BLaER1 (cell line): ENCODE data around the gene PADI3.
A peak's percentile ranks its signal among the peaks of the same experiment; 100 is the strongest.

Source experiments
- H3K27ac ChIP-seq: shearing (Covaris generic); formaldehyde crosslinking; 2 replicates; pipeline ENCODE4 v1.8.1; 2022
- H3K27me3 ChIP-seq: shearing (Covaris generic); formaldehyde crosslinking; 2 replicates; pipeline ENCODE4 v1.8.1; 2022
- H3K36me3 ChIP-seq: shearing (Covaris generic); formaldehyde crosslinking; 2 replicates; pipeline ENCODE4 v1.8.1; 2022
- H3K4me1 ChIP-seq: shearing (Covaris generic); formaldehyde crosslinking; 2 replicates; pipeline ENCODE4 v1.8.1; 2022
- H3K4me2 ChIP-seq: shearing (Covaris generic); formaldehyde crosslinking; 2 replicates; pipeline ENCODE4 v1.8.1; 2022
- H3K4me3 ChIP-seq: shearing (Covaris generic); formaldehyde crosslinking; 2 replicates; pipeline ENCODE4 v1.8.1; 2022
- H3K9ac ChIP-seq: shearing (Covaris generic); formaldehyde crosslinking; 2 replicates; pipeline ENCODE4 v1.8.1; 2022
- H3K9me3 ChIP-seq: shearing (Covaris generic); formaldehyde crosslinking; 2 replicates; pipeline ENCODE4 v1.8.1; 2022
- H4K20me1 ChIP-seq: shearing (Covaris generic); formaldehyde crosslinking; 2 replicates; pipeline ENCODE4 v1.8.1; 2022
- Cebpa-rat ChIP-seq: shearing (Covaris generic); IDR thresholded peaks from 2 replicates; pipeline ENCODE4 v1.8.1; 2022

The PADI3 gene

DNA sequence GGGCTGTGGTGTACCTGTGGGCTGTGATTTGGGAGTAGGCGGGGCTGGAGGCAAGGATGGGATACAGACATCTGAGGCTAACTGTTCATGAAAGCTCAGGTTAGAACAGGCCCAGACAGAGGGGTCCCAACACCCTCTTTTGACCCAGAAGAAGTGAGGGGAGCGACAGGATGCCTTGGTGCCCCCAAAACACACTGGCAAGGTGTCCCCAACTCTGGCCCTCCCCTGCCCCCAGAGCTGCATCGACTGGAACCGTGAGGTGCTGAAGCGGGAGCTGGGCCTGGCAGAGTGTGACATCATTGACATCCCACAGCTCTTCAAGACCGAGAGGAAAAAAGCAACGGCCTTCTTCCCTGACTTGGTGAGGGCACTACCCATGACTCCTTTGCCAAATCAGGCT lies 31.5 kb downstream of the PADI3 start:
- no peak overlapping the region for H3K4me2 ChIP-seq
- no peaks in the 10 kb centered on the region for H4K20me1 ChIP-seq
- H3K9me3 ChIP-seq = no peaks in the 10 kb centered on the region
- H3K27me3 ChIP-seq = no peaks in the 10 kb centered on the region
- peaks cover 11% of the 10 kb centered on the region; the same call in 1 of the 2 replicates for H3K4me1 ChIP-seq
- no peak for TF ChIP-seq Cebpa-rat
- H3K4me3 ChIP-seq = no peak overlapping the region
- H3K9ac ChIP-seq = no peak overlapping the region
- H3K36me3 ChIP-seq = no peaks in the 10 kb centered on the region
- H3K27ac ChIP-seq = no peak overlapping the region

DNA sequence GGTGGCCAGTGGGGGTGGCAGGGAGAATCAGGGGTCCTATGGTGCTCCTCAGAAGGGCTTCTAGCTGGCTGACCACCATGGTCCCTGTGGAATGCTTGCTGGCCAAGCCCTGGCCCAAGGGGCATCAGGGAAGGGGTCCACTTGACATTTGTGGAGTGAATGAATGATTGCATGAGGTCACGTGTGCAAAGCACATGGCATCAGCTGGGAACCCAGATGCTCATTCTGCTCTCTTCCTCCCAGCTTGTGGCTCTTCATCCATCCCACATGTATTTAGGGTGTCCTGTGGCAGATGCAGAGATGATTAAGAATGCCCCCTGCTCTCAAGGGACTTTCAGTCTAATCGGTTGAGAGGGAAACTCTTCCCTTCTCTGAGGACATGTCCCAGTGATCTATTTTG lies 32.0 kb downstream of the PADI3 start:
- TF ChIP-seq Cebpa-rat = no peak
- Histone ChIP-seq H3K27me3 (no peaks in the 10 kb centered on the region), H3K4me2 (no peak overlapping the region), H3K36me3 (no peaks in the 10 kb centered on the region), H3K4me3 (no peak overlapping the region), H3K9ac (no peak overlapping the region), H4K20me1 (no peaks in the 10 kb centered on the region), H3K27ac (no peak overlapping the region), H3K9me3 (no peaks in the 10 kb centered on the region), H3K4me1 (peaks cover 11% of the 10 kb centered on the region; the same call in 1 of the 2 replicates)

DNA sequence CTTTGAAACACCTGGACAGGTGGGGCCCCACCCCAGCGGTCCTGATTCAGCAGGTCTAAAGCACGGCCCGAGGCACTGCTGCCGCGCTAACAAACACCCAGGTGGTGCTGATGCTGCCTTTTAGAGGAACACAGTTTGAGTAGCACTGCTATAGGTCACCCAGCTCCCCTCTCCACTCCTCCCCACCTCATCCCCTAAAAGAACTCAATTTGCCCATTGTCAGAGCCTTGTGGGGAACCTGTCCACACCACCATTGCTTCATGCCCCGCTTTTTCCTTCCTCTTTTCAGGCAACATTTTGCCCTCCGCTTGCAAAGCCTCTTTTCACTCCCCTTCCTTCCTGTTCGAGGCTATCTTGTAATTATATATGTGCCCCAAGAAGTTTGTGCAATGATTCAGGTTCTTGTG lies 32.9 kb downstream of the PADI3 start:
- Histone ChIP-seq H3K4me1 (peaks cover 11% of the 10 kb centered on the region; the same call in 1 of the 2 replicates), H3K27me3 (no peaks in the 10 kb centered on the region), H4K20me1 (no peaks in the 10 kb centered on the region), H3K4me2 (peak overlapping the region; percentile 49), H3K4me3 (no peak overlapping the region), H3K9ac (no peak overlapping the region), H3K36me3 (no peaks in the 10 kb centered on the region), H3K9me3 (no peaks in the 10 kb centered on the region), H3K27ac (no peak overlapping the region)
- no peak for TF ChIP-seq Cebpa-rat

GRCh38 chr1:17282836-17283235 lies 33.9 kb downstream of the PADI3 start:
- Histone ChIP-seq H4K20me1 (no peaks in the 10 kb centered on the region), H3K4me3 (no peak overlapping the region), H3K4me1 (peaks cover 11% of the 10 kb centered on the region; the same call in 1 of the 2 replicates), H3K27me3 (no peaks in the 10 kb centered on the region), H3K27ac (no peak overlapping the region), H3K9me3 (no peaks in the 10 kb centered on the region), H3K4me2 (no peak overlapping the region), H3K36me3 (no peaks in the 10 kb centered on the region), H3K9ac (no peak overlapping the region)
- no peak for TF ChIP-seq Cebpa-rat

DNA sequence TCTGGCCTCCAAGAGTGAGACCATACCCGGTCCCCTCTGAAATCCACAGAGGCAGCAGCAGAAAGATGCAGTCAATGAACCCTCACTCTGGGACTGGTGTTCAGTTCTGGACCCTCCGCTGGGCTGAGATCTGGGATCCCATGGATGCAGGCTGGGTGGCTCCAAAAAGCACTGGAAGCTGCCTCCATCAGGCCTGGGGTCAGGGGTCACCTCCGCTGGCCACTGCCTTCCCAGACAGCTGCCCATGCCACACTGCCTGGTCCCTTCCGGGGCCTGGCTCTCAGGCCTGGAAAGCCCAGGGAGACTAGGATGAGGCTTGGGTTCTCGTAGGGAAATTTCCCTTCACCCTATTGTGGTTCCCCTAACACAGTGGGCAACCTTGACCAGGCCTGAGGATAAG lies 37.7 kb downstream of the PADI3 start:
- Histone ChIP-seq H3K27ac (no peak overlapping the region), H3K27me3 (no peaks in the 10 kb centered on the region), H3K36me3 (no peaks in the 10 kb centered on the region), H3K4me1 (peaks cover 6% of the 10 kb centered on the region; the same call in 1 of the 2 replicates), H3K4me2 (no peak overlapping the region), H3K9me3 (no peaks in the 10 kb centered on the region), H4K20me1 (no peaks in the 10 kb centered on the region), H3K9ac (no peak overlapping the region), H3K4me3 (no peak overlapping the region)
- no peak for TF ChIP-seq Cebpa-rat

- Histone ChIP-seq H3K9ac (no peak overlapping the region), H3K4me3 (no peak overlapping the region), H4K20me1 (no peaks in the 10 kb centered on the region), H3K4me1 (peaks cover under 1% of the 10 kb centered on the region; the same call in 1 of the 2 replicates), H3K36me3 (no peaks in the 10 kb centered on the region), H3K9me3 (no peaks in the 10 kb centered on the region), H3K27ac (no peak overlapping the region), H3K27me3 (no peaks in the 10 kb centered on the region), H3K4me2 (no peak overlapping the region)
- TF ChIP-seq Cebpa-rat = no peak
Measured at GRCh38 chr1:17287130-17287776, 38.4 kb downstream of the PADI3 start.

- Histone ChIP-seq H3K9me3 (no peaks in the 10 kb centered on the region), H3K27me3 (no peaks in the 10 kb centered on the region), H3K4me1 (no peaks in the 10 kb centered on the region), H3K36me3 (no peaks in the 10 kb centered on the region), H3K4me2 (no peak overlapping the region), H3K4me3 (no peak overlapping the region), H3K9ac (no peak overlapping the region), H3K27ac (no peak overlapping the region), H4K20me1 (no peaks in the 10 kb centered on the region)
- TF ChIP-seq Cebpa-rat = no peak
Measured at GRCh38 chr1:17289721-17290120, 40.8 kb downstream of the PADI3 start.

DNA sequence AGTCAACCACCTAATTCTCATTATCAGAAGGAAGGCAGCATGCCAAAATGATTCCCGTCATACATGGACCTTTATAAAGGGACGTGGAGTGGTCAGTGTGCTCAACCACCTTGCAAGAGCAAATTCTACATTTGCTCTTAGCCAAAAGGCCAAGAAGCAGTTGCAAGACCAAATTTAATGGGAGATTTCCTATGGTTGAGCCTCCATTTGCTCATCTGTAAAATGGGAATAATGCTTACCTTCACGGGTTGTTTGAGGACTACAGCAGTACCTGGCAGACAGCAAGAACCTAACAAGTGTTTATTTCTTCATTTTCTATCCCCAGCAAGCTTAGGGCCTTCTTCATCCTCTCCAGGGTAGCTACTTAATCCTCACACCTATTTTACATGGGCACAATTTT lies 41.7 kb downstream of the PADI3 start:
- no peak for TF ChIP-seq Cebpa-rat
- Histone ChIP-seq H3K4me1 (no peaks in the 10 kb centered on the region), H4K20me1 (no peaks in the 10 kb centered on the region), H3K27ac (no peak overlapping the region), H3K4me2 (no peak overlapping the region), H3K9me3 (no peaks in the 10 kb centered on the region), H3K9ac (no peak overlapping the region), H3K36me3 (no peaks in the 10 kb centered on the region), H3K27me3 (no peaks in the 10 kb centered on the region), H3K4me3 (no peak overlapping the region)

GRCh38 chr1:17292299-17293160 lies 43.6 kb downstream of the PADI3 start:
- no peak for TF ChIP-seq Cebpa-rat
- Histone ChIP-seq H3K4me3 (no peak overlapping the region), H3K4me1 (no peaks in the 10 kb centered on the region), H3K9ac (no peak overlapping the region), H3K36me3 (no peaks in the 10 kb centered on the region), H4K20me1 (no peaks in the 10 kb centered on the region), H3K4me2 (no peak overlapping the region), H3K9me3 (no peaks in the 10 kb centered on the region), H3K27me3 (no peaks in the 10 kb centered on the region), H3K27ac (no peak overlapping the region)

DNA sequence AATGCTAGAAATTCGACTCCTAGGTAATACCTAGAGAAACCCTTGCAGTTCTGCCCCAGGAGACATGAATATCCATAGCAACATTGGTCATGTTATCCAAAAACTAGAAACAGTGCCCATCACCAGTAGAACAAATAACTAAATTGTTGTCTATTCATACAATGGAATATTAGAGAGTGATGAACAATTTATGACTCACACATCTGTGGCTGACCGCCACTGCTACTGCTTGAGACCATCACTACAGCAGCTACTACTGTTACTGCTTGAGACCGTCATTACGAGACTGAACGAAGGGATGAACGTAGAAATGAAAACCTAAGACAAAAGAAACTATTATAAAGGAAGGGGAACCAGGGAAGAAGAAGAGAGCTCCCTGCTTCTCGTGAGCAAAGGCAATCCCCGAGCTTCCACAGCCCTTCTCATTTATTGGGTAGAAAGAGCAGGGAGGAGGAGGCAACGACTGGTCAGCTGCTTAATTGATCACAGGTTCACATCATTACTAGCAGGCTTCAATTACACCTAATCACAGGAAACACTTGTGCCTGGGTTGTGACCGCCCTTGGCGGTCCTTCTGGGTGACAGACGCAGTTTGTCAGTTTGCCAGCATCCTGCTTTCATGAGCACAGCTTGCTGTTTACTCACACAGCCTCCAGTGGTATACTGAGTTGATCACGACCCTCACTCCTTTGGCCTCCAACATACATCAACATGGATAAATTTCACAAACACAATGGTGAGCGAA lies 45.0 kb downstream of the PADI3 start:
- Histone ChIP-seq H3K9me3 (no peaks in the 10 kb centered on the region), H3K4me3 (no peak overlapping the region), H3K4me2 (no peak overlapping the region), H3K4me1 (no peaks in the 10 kb centered on the region), H3K36me3 (no peaks in the 10 kb centered on the region), H3K27ac (no peak overlapping the region), H4K20me1 (no peaks in the 10 kb centered on the region), H3K27me3 (no peaks in the 10 kb centered on the region), H3K9ac (no peak overlapping the region)
- no peak for TF ChIP-seq Cebpa-rat
